Astrocyte of the spinal cord (primary cell): ENCODE results near the gene PACSIN1.

ENCODE experiments used
- DNase-seq: peaks from one replicate; pipeline ENCODE4 v3.0.0; 2011; ENCODE audit warnings: low read depth, low spot score
- H3K4me3 ChIP-seq: 2 replicates; pipeline ENCODE4 v1.5.1; 2011; ENCODE audit warnings: low read depth, mild to moderate bottlenecking, low read length, moderate library complexity
- in situ Hi-C: cut with HindIII; loops from 2 replicates; pipeline ENCODE4 v1.10.0; 2017; ENCODE audit warnings: low sequenced_read_pairs
- TF ChIP-seq, protein P1 (sequence below): IDR thresholded peaks from 2 replicates; pipeline ENCODE4 v1.5.1; 2012; ENCODE audit warnings: low read depth, mild to moderate bottlenecking, low read length, inconsistent platforms

Gene PACSIN1, protein sequence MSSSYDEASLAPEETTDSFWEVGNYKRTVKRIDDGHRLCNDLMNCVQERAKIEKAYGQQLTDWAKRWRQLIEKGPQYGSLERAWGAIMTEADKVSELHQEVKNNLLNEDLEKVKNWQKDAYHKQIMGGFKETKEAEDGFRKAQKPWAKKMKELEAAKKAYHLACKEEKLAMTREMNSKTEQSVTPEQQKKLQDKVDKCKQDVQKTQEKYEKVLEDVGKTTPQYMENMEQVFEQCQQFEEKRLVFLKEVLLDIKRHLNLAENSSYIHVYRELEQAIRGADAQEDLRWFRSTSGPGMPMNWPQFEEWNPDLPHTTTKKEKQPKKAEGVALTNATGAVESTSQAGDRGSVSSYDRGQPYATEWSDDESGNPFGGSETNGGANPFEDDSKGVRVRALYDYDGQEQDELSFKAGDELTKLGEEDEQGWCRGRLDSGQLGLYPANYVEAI

DNA sequence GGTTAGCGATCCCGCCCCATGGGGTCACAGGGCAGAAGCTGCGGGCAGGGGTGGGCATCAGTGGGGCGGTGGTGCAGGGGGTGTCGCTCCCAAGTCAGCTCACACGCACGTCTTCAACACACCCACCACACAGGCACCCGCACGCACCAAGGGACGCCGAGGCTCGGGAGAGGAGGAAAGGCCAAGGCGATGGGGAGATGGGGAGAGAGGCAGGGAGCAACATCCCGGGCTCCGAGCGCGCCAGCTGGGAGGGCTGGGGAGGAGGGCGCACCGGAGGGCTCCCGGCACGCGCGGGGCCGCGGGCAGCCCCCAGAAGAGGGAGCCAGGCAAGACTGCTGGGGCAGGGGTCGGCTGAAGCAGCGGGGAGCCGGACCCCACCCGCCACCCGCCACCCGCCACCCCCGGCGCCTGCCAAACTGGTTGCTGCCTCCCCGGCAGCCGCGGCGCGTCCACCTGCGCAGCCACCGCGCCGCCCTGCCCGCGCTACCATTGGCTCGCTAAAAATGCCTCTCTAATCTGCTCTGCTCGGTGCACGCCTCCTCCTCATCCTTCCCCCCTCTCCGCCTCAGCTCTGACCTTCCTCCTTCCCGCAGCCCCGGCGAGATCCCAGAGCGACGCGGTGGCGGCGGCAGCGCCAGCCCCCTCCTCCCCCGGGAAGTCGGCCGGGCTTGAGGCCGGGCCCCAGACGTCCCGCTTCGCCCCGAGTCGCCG lies at the start of gene PACSIN1:
TSS of gene PACSIN1 (plus strand) at position 546 of the 711 bp plus-strand sequence. CDS start 60,230 bp downstream, outside the sequence.
- no peak for DNase-seq
- TF ChIP-seq, protein P1, sequence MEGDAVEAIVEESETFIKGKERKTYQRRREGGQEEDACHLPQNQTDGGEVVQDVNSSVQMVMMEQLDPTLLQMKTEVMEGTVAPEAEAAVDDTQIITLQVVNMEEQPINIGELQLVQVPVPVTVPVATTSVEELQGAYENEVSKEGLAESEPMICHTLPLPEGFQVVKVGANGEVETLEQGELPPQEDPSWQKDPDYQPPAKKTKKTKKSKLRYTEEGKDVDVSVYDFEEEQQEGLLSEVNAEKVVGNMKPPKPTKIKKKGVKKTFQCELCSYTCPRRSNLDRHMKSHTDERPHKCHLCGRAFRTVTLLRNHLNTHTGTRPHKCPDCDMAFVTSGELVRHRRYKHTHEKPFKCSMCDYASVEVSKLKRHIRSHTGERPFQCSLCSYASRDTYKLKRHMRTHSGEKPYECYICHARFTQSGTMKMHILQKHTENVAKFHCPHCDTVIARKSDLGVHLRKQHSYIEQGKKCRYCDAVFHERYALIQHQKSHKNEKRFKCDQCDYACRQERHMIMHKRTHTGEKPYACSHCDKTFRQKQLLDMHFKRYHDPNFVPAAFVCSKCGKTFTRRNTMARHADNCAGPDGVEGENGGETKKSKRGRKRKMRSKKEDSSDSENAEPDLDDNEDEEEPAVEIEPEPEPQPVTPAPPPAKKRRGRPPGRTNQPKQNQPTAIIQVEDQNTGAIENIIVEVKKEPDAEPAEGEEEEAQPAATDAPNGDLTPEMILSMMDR: no peak
- H3K4me3 ChIP-seq: no peak within 1 kb of the TSS
- in situ Hi-C loops: no loop called here

DNA sequence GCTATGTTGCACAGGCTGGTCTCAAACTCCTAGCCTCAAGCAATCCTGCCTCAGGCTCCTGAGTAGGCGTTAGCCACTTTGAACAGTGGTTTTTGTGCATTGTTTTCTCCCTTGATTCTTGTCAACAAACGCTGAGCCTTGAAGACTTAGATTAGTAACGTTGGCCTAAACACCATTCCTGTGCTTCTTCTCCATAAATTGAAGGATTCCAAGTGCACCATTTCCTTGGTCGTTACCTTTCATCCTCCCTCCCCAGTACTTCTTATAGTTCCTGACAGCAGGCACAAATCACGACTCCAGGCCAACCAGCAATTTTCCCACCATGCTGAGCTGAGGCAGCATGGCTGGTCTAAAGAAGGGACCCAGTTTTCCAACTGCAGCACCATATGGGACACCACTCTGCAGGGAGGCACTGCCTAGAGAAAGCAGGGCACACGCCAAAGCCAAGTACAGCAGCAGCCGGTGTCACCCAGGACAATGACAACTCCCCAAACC lies 49.0 kb upstream of the PACSIN1 start:
- no peak for DNase-seq
- TF ChIP-seq, protein P1: no peak
- in situ Hi-C loops: no loop called here
- H3K4me3 ChIP-seq: no peak overlapping the region

DNA sequence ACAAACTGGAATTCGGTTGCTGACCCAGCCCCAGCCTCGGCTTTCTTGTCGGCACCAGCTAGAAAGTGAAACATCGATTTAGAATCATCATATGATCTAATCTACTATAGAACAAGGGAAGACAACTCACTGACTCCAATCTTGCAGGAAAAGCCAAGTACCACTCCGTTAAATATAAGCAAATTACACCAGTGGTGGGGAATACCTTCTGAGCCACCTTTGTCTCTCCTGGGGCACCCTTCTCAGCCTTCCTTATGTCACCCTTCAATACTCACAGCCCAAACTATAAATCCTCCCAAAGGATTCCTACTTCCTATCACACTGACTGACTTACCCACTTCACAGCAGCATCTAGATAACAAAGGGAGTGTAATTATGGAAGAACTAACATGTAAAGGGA lies 47.5 kb upstream of the PACSIN1 start:
- H3K4me3 ChIP-seq: no peak overlapping the region
- TF ChIP-seq, protein P1: no peak
- DNase-seq: no peak
- in situ Hi-C loops: no loop called here

DNA sequence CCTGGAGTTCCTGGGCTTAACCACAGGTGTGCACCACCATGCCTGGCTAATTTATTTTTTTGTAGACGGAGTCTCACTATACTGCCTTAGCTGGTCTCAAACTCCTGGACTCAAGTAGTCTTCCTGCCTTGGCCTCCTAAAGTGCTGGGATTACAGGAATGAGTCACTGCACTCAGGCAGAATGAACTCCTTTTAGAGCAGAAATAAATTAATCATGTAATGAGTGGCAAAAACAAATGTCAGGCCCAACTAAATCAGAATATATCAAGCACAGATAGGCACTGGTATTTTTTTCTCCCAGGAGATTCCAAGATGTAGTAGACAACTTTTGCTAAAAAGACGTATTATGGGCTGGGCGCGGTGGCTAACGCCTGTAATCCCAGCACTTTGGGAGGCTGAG lies 42.6 kb upstream of the PACSIN1 start:
- in situ Hi-C loops: no loop called here
- DNase-seq: no peak

DNA sequence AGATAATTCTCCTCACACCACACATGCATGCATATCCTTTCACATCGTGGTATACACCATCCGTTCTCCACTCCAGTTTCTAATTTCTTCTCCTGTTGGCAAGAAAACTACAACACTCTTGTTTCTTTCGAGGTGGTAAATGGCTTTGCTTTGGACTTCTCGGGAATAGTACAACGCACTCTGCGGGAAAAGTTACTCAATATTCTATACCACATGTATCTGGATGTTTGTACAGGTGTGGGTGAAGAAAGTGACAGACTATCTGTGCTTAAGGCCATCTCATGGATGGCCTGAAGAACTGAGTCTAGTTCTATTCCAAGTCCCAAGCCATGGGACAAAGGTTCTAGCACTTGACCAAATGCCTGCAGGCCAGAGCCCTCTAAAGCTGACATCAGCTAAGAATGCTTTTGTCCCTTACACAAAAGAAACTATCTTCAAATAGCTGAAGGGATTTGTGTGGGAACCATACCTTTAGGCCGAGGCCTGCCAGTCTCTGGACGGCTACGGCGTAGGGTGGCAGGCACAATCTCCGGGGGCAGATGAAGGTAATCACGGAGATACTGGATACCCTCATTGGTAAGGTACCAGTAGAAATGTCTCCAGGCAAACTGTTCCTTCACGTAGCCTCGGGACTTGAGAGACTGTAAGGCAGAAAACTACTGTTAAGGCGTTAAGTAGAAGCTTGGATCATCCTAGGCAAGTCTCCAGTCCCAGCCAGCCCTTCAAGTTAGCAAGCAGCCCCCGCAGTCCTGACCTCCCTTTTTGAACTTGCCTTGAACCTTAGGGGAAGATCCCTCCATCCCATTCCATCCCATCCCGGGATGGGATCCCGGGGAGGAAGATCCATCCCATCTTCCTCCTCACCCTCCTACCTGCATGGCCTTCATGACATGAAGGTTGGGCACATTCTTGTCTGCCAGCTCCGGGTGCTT lies 41.4 kb upstream of the PACSIN1 start:
- DNase-seq: no peak
- TF ChIP-seq, protein P1: no peak
- in situ Hi-C loops: no loop called here

More for the DNA sequence above, 42.6 kb upstream of the PACSIN1 start:
- TF ChIP-seq, protein P1: no peak
- H3K4me3 ChIP-seq: no peak overlapping the region

DNA sequence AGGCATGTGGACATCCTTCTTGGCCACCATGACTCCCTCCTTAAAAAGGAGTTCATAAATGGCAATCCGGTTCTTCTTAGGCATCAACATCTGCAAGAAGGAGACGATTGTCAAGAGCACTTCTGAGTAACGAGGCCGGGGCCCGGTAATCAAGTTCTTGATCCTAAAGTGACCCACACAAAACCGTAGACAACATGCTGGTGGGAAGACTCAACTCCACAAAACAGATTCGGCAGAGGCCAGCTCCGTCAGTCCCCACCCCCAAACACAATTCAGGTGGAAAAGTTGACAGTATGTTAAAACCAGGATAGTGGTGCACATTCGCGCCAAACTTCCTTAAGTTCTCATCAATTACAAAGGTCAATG lies 40.8 kb upstream of the PACSIN1 start:
- TF ChIP-seq, protein P1: no peak
- peak overlapping the region; percentile 80 for H3K4me3 ChIP-seq
- in situ Hi-C loops: no loop called here
- DNase-seq: peak; percentile 14

More for the DNA sequence above, 41.4 kb upstream of the PACSIN1 start:
- H3K4me3 ChIP-seq: peak overlapping the region; percentile 80
